AG04449 (cell line): Measurements from ENCODE around the gene FRMPD4.

Experiments used
- CTCF ChIA-PET: fragments of 350-600 bp; formaldehyde crosslinking; extraction: SDS; loops from one replicate; lab custom pipeline; 2021; ENCODE audit warnings: antibody characterized with exemption; lab: Yijun Ruan, JAX
- POLR2A ChIA-PET: fragments of 400-600, 350-600 bp; formaldehyde crosslinking; extraction: SDS; loops from one replicate; lab custom pipeline; 2020; ENCODE audit warnings: antibody characterized with exemption, inconsistent platforms; lab: Yijun Ruan, JAX
- DNase-seq: peaks from one replicate; pipeline ENCODE4 v3.0.0-alpha.2; 2010; ENCODE audit warnings: low read depth, low spot score
- H3K4me3 ChIP-seq: 2 replicates; pipeline ENCODE4 v1.5.1; 2011; ENCODE audit warnings: low read depth, mild to moderate bottlenecking, control low read depth, low read length
- CTCF ChIP-seq: IDR thresholded peaks from one replicate; pipeline ENCODE4 v1.5.1; 2011; ENCODE audit warnings: mild to moderate bottlenecking, moderate library complexity, low read length, control low read depth, inconsistent platforms; ENCODE audit not compliant: insufficient read depth; ENCODE audit errors: missing control alignments

FRMPD4 gene

DNA sequence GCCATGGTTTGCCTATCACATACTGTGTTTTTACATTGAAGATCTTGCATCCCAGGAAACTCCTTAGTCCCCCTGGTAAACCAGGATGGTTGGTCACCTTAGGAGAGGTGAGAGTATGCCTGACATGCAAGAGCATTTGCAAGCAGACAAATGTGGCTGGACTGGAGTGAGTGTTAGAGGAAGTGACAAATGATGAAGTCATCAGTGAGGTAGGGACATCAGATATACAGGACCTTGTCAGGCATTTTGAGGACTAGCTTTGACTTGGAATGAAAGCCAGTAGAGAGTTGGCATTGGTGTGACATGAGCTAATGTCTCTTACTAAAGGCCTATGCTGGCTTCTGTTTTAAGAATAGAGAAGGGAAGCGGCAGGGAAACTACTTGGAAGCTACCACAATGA is 124.9 kb downstream of the FRMPD4 start:
- POLR2A ChIA-PET = interaction anchor here (0.5 kb wide), 1 partner anchor 11 kb away, joined by 3 read pairs; no protein-coding TSS in a partner anchor
- CTCF ChIA-PET = no interaction called here
- no peak overlapping the region for H3K4me3 ChIP-seq
- no peak for TF ChIP-seq CTCF
- DNase-seq = no peak

GRCh38 chrX:12269484-12269883 is 131.2 kb downstream of the FRMPD4 start:
- DNase-seq = no peak
- POLR2A ChIA-PET = no interaction called here
- TF ChIP-seq CTCF = no peak
- H3K4me3 ChIP-seq = no peak overlapping the region
- CTCF ChIA-PET = no interaction called here

- no peak overlapping the region for H3K4me3 ChIP-seq
- no peak for TF ChIP-seq CTCF
- POLR2A ChIA-PET = no interaction called here
- CTCF ChIA-PET = no interaction called here
- DNase-seq = no peak
Observed at GRCh38 chrX:12278151-12278550, 139.9 kb downstream of the FRMPD4 start.

- no peak for TF ChIP-seq CTCF
- DNase-seq = no peak
- no peak overlapping the region for H3K4me3 ChIP-seq
- ChIA-PET POLR2A (no interaction called here), CTCF (no interaction called here)
Observed at GRCh38 chrX:12282991-12283390, 144.7 kb downstream of the FRMPD4 start.

- no peak overlapping the region for H3K4me3 ChIP-seq
- ChIA-PET CTCF (no interaction called here), POLR2A (interaction anchor here (0.5 kb wide), 1 partner anchor 68 kb away, joined by 3 read pairs; no protein-coding TSS in a partner anchor)
- TF ChIP-seq CTCF = no peak
- DNase-seq = peak; percentile 40
Observed at GRCh38 chrX:12292996-12293765, 154.9 kb downstream of the FRMPD4 start.

DNA sequence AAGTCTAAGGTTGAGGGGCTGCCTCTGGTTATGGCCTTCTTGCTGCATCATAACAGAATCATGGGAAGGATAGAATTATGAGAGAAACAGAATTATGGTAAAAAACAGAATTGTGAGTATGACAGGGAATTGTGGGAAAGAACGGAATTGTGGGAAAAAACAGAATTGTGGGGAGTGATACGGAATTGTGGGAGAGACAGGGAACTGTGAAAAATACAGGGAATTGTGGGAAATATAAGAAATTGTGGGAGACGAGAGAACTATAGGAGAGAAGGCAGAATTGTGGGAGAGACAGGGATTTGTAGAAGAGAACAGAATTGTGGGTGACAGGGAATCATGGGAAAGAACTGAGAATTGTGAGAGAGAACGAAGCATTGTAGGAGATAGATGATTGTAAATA is 159.1 kb downstream of the FRMPD4 start:
- POLR2A ChIA-PET = no interaction called here
- DNase-seq = no peak
- TF ChIP-seq CTCF = no peak
- CTCF ChIA-PET = no interaction called here
- H3K4me3 ChIP-seq = no peak overlapping the region
